Right lobe of liver (tissue), 4 donors: Measurements from ENCODE around the gene PCDHGA6.

Source experiments
- POLR2A ChIP-seq: fragments of 450-650 bp; IDR thresholded peaks from one replicate; pipeline ENCODE4 v1.6.1; 2017; ENCODE audit warnings: antibody characterized with exemption, mild to moderate bottlenecking
- TF ChIP-seq, protein P1 (sequence below), 4 donors: fragments of 200-600 bp in 3 of 4; fragments of 450-650 bp in 1 of 4; IDR thresholded peaks; one replicate each; pipeline versions ENCODE4 v1.5.1 to v1.8.0; 2016 to 2022; ENCODE audit warnings: antibody characterized with exemption in 4 of 4, mild to moderate bottlenecking in 2 of 4
- donor health status: DM: no; HTN: no; CAD: no.
- donor health status: DM: no; HTN: no; CAD: no.
- donor health status: DM: no; HTN: yes; CAD: no.

DNA sequence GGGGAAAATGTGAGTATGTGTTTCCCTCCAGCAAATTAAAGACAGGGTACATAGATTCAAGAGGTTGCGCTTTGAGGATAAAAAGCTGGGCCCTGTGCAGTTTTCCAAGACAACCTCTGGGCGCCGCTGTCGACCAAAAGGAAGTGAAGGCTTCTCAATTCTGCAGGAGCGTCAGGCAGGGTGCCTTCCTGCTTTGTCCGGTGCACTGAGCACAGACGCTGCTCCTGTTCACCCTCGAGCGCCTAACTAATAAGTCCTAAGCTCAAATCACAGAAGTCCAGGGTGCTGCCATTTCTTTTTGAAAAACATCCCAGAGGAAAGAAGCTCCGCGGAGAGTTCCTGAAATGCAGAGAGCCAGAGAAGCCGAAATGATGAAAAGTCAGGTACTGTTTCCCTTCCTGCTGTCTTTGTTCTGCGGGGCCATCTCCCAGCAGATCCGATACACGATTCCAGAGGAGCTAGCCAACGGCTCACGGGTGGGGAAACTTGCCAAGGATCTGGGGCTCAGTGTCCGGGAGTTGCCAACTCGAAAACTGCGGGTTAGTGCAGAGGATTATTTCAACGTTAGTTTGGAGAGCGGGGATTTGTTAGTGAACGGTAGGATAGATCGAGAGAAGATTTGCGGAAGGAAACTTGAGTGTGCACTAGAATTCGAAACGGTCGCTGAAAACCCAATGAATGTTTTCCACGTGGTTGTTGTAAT lies 23.6 kb upstream of the PCDHGA6 start, which contains the start of gene PCDHGB1:
- TF ChIP-seq POLR2A, result no peak
- TF ChIP-seq, protein P1, sequence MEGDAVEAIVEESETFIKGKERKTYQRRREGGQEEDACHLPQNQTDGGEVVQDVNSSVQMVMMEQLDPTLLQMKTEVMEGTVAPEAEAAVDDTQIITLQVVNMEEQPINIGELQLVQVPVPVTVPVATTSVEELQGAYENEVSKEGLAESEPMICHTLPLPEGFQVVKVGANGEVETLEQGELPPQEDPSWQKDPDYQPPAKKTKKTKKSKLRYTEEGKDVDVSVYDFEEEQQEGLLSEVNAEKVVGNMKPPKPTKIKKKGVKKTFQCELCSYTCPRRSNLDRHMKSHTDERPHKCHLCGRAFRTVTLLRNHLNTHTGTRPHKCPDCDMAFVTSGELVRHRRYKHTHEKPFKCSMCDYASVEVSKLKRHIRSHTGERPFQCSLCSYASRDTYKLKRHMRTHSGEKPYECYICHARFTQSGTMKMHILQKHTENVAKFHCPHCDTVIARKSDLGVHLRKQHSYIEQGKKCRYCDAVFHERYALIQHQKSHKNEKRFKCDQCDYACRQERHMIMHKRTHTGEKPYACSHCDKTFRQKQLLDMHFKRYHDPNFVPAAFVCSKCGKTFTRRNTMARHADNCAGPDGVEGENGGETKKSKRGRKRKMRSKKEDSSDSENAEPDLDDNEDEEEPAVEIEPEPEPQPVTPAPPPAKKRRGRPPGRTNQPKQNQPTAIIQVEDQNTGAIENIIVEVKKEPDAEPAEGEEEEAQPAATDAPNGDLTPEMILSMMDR (IDR thresholded peaks at IDR 0.05), result peak in 2 of 4 donors; percentile 14 to 16
